Mesenteric fat pad (tissue), 1 donor: ENCODE measurements around the gene PFKM. TPM values are rescaled to one million over a fixed set of nuclear protein-coding genes. Genes with fewer than 3 reads are reported as not detected.
A peak's percentile ranks its signal among the peaks of the same experiment; 100 is the strongest.

Source experiments
- DNase-seq: peaks from one replicate; pipeline ENCODE4 v3.0.0-alpha.2; 2020; ENCODE audit warnings: low spot score
- total RNA-seq: library from RNA; stranded (reverse); fragmentation: NEBNext Ultra II Directional; extraction: Animal tissue kit (Norgen Biotek cat#: 25700); gene quantifications from one replicate; pipeline ENCODE4 v1.2.1, GENCODE V29; 2021
- donor health status: DM: yes; HTN: yes; CAD: no.

Gene PFKM
- total RNA-seq, 1 donor from 2014 or later = 27.5 TPM

DNA sequence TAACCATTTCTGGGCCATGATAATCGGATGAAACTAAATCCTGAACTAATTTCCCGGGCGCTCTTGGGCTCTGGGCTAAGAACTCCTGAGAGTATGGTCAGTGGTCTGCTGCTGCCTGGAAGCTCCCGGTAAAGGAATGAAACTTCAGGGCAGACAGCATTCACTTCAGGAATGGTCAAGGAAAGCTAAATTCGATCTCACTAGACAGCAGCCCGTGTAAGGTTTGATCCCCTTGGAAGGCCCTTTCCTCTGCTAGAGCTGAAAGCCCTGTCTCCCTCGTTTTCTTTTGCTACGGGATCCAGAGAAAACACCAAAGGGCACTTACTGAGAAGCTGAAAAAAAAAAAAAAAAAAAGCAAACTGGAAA is 37.5 kb downstream of the PFKM start:
- DNase-seq = no peak

DNA sequence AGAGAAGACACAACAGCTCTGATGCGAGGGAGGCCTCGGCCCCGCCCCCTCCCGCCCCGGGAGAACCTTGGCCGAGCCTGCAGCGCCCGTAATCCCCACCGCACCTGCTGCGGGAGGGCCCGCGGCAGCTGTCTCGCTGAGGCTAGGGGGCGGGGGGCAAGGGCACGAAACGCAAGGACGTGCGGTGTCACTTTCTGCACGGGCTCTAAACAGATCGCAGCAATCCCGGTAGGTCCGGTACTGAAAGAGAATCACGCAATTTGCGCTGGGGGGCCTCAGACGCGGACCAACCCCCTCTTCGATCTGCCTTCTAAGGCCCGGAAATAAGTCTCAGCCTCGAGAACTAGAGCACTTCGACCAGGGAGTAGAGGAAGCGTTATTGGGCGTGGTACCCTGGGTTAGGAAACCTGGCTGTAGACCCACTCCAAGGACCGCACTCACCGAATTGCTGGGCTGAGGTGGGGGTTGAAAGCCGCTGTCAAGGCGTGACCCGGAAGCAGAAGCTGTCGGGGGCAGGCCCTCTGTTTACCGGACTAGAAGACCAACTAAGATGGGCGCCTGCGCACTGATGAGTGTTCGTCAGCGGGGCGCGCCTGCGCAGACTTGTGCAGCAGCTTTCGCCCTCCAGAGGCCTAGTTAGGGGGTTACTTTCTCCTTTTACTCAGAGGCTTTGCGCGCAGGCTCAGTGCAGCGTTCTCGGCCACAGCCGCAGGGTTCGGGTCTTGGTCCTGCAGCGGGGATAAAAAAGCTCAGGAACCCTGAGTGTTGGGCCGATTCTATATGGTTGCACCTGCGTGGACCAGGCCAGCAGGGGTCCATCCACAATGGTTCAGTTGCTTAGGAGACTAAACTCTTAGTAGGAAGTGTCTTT is 38.1 kb downstream of the PFKM start, which contains the start of gene ASB8:
Gene ASB8 (minus strand): TSS at position 498 of the 871 bp plus-strand sequence. CDS start 4,019 bp downstream, outside the sequence.
- peak; percentile 99 for DNase-seq

DNA sequence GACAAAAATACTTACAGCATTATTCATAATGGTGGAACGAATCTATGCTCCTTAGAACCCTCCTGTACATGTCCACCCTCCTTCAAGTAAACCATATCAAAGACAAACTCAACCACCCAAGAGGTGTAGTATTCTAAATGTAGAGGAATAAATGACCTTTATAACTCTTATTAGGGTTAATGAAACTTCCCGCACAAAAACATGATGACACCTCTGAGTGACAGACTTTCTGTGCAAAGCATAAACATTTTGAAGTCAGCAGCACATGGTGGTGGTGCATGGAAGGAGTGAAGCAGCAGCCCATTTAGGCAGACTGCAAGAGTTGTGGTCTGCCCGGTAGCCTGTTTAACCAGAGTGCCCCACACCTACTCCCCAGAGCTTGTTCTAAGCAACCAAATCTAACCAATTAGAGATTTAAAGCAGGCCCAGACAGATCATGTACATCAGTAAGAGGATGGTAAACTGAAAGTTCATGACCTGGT is 38.8 kb downstream of the PFKM start:
- no peak for DNase-seq

DNA sequence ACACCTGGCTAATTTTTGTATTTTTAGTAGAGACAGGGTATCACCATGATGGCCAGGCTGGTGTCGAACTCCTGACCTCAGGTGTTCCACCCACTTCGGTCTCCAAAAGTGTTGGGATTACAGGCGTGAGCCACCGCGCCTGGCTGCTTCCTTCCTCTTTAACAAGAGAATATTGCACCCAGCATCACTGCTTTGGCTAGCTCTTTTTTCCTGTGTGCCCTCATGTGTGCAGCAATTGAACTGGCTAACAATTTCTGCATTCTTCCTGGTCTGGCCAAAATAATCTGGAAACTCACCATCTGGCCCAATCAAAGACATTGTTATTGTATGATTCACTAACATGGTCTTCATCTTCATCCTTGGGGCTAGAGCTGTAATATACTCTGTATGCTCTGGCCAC is 40.9 kb downstream of the PFKM start:
- DNase-seq = no peak

DNA sequence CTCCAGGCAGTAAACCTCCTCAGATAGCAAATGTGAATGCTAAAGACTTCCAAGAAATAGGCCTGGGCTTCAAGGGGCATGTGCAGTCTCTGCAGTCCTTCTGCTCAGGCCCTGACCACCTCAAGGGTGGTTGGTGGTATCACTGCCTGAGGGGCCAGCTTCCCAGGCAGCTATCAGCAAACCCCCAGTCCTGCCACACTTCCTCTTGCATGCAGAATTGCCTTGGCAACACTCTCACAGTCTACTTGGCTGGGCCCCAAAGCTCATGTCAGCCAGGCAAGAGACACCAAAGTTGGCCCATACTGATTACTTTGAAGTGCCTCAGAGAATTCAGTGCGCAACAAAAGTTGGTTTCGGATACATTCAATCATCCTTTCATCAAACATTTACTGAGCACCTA is 41.6 kb downstream of the PFKM start:
- DNase-seq = no peak

DNA sequence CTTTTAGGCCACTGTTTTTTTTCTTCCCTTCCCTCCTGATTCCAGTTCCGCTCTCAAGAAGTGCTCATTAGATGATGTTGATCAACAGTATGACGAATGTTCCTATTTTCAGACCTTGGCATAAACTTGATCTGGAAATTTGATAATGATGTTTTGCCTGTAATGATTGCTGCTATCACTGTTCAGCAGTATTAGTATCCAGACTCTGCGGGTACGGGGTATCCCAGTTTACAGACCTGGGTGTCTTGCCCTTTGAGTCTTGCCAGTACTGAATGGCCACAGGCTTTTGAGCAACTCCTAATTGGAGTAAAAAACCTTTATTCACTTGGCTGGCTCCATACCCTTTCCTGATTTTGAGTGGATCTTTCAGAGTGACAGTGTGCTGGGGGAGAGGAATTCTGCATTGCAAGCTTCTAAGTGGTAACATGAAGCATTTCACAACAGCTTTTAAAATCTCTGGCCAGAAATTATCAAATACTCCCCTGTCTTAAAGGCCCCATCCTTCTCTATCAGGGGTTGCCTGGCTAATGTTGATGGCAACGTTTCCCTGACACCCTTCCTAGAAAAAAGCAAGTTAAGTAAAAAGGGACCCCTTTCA is 44.1 kb downstream of the PFKM start:
- no peak for DNase-seq

DNA sequence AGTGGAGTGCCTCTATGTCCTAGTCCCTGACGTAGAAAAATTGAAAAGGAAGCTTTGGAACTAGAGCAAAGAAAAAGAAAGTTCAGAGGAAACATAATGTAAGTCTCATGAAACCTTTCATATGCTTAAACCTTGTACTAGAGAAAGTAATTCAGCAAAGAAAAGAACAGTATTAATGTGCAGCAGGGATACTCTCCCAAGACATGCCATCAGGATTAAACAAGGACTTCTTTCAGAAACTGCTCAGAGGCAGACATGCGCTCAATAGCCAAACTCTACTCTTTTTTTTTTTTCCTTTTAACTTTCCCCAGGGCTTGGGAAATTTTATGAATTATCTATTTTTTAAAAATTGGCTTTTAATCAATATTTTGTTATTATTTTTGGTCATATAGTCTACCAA is 45.3 kb downstream of the PFKM start:
- no peak for DNase-seq

DNA sequence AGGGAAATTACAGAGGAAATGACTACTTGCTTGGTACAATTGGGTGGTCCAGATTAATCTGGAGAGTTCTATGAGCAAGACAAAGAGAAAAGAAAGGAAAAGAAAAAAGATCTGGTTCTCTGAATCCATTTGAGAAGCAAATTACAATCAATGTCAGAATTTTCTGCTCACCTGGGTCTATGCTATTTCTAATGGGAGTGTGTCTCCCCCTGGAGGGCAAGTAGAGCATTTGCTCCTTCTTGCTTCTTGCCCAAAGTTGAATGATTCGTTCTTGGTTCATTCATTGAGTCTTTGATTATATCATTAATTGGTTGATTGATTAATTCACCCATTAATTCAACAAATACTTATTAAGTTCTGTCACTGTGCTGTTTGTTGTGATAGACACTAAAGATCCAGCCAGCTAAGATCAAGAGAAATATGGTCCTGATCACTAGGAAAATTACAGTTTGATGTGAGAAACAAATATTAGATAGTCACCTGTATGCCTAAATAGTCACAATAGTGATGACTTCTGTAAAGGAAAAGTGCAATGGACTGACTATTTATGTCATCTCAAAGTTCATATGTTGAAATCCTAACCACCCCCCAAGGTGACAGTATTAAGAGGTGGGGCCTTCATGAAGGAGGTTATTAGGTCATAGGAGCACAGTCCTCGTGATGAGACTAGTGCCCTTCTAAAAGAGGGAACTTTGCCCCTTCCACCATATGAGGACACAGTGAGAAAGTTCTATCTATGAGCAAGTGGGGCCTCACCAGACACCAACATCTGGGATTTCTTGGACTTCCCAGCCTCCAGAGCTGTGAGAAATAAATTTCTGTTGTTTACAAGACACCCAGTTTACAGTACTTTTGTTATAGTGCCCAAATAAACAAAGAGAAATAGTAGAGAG is 46.2 kb downstream of the PFKM start:
- DNase-seq = no peak

DNA sequence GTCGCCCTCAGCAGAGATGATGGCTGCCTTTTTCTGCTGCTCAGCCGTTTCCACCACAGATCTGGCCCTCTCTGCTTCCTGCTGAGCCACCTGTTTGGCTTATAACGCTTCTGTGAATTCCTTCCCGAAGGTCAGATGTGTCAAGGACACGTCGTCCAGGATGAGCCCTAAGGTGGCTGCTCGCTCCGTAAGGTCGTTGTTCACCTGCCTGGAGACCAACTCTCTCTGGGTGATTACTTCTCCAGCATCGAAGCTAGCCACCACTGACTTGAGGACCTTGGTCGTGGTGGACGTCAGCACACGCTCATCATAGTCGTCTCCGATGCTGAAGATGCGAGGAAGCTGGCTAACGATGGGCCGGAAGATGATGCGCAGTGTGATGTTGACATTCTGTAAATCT is 49.8 kb downstream of the PFKM start:
- no peak for DNase-seq

DNA sequence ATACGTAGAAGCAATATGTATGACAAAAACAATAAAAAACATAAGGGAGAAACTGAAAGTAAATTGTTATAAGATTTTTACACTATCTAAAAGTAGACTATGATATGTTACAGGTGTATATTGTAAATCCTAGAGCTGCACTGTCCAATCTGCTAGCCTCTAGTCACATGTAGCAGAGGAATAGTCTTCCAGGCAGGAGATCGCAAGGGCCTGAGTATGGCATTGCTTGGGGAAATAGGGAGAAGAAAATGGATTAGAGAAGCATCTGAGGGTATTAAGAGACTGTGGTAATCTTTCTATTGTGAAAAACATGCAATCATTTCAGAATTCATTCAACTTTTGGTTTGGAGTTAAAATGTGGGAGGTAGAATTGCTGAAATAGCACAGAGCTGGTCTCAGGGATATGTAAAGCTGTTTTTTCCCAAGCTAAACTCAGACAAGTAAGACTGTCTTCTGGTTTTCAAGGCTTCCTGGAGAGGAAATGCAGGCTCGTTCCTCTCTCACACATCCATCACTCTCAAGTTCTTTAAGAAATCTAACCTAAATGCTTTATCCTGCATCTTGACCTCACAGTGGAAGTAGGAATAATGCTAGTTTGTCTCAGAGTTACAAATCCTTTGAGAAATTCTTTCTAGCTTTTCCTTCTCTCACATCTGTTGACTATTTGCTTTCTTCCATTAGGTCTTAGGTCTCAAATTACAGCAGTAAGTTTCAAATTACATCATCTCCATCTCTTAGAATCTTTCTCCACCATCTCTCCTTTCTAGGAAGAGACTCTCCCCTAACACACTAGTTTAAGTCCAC is 56.7 kb downstream of the PFKM start:
- no peak for DNase-seq

DNA sequence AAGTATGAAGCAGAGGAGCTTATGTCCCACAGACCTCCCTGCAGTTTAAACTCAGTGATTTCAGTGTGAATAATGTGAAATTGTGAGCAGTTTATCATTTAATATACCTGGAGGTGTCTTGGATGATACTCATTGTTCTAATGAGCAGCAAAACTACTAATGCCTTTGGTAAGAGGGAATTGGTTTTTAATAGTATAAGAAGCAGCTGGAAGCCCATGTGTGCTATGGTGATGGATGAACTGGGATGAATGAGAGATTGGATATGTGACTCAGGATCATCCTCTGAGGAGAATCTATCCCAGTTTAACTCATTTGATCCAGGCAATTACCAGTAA is 57.2 kb downstream of the PFKM start:
- no peak for DNase-seq

DNA sequence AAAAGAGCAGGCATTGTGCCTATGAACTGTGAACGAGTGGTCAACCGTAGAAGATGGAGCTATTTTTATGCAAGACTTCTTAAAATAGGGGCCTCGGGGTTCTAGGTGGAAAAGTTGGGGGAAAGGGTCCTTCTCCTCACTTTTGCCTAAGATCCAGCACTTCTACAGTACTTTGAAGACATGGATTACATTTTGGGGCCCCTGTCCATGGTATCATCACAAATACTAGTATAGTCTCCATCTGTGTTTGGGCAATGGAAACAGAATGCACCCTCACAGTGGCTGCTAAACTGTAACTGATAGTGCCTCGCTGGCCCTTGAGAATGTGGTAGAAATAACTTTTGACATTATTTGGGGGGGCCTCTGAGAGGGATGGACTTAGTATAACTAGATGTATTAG is 58.8 kb downstream of the PFKM start:
- no peak for DNase-seq

DNA sequence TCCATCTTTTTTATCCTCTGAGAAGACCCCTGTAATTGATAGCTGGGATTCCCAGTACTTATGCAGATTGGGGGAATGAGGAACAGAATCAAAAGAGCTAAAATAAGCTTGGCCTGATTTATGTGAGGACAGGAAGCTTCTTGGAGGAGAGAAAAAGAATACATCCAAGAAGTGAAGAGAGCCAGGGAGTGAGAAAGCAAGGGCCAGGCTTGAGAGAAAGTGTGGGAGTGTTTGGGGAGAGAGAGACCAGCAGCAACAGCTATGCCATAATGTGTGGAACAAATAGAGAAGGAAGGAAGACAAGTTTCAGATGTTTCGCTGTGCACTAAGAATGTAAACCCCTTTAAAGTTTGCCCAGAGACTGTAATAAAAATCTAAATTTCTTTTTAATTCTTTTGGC is 60.3 kb downstream of the PFKM start:
- DNase-seq = no peak

DNA sequence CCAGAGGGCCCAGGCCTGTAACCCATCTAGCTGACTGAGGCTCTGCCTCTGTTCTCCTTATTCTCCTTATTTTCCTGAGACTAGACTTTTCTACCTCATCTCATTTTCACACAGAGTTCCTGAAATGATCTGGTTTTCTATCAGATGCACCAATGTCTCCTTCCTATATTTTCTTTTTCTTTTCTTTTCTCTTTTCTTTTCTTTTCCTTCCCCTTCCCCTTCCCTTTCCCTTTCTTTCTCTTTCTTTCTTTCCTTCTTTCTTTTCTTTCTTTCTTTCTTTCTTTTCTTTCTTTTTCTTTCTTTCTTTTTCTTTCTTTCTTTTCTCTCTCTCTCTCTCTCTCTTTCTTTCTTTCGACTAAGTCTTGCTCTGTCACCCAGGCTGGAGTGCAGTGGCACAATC is 61.3 kb downstream of the PFKM start:
- no peak for DNase-seq

DNA sequence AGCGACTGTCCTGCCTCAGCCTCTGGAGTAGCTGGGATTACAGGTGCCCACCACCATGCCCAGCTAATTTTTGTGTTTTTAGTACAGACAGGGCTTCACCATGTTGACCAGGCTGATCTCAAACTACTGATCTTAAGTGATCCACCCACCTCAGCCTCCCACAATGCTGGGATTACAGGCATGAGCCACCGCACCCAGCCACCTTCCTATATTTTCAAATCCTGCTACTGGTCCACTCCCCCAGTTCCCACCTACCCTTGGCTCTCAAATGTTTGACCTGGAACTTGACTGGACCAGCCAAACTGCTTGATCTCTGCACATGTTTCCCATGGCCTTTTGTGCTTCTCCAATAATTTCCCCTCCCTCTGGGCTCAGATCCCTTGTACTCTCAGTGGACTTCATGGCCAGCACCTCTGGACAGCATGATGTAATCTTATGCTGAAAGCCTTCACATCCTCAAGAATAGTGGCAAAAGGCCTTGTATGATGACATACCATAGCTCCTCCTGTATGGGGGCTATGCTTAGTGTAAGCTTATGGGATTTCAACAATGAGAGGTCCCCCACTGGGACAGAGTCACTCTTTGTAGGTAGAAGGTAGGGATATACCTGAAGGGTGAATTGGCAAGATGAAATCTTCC is 61.8 kb downstream of the PFKM start:
- DNase-seq = no peak

DNA sequence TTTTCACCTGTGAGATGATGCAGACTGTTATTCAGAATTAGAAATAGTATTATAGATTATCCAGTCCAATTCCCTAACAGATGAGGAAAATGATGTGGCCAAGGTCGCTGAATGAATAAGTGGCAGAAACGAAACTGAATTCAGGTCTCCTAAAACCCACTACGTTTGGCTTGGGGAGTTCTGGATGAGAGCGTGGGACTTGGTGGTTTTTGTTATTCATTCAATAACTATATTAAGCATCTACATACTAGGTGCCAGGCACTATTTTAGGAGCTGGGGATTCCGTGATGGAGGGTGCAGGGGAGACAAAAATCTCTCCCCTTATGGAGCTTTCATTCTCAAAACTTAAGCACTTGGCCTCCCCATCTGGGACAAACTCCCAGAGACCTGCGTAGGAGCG is 63.5 kb downstream of the PFKM start:
- no peak for DNase-seq

DNA sequence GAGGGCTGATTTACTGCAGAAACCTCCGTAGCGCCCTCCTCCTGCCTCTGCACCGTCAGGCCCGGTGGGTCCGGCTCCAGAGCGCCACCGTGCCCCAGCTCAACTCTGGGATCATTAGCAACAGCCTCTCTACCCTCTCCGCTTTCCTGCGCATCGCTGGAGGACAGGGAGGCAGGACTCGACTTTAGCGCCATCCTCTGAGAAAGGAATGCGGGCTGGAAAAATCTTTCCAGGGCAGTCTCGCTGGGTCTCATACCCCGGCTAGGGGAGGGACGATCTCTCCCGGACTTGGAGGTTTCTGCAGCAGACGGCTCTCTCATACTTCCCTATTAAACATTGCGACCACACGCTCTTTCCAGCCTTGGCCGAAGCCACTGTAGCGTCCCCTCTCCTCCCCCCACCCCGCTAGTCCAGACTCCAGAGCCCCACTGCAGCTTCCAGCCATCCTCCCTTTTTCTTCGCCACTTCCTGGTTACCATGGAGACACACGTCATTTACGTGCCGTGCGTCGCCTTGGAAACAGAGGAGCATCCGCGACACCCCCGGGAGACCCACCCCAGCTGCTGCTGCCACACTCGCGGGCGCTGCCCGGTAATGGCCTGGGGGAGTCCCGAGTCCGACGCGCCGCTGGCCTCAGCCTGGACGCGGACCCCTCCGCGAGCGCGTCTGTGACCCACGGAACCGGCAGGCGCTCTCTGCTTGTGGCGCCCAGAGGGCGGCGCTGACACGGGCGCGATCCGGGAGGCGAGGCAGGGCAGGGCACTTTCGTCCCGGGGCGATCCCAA is 64.1 kb downstream of the PFKM start, which contains the start of gene CCDC184:
Gene CCDC184 (plus strand): TSS at position 554 of the 785 bp plus-strand sequence. CDS start 479 bp downstream, outside the sequence.
- DNase-seq = no peak

DNA sequence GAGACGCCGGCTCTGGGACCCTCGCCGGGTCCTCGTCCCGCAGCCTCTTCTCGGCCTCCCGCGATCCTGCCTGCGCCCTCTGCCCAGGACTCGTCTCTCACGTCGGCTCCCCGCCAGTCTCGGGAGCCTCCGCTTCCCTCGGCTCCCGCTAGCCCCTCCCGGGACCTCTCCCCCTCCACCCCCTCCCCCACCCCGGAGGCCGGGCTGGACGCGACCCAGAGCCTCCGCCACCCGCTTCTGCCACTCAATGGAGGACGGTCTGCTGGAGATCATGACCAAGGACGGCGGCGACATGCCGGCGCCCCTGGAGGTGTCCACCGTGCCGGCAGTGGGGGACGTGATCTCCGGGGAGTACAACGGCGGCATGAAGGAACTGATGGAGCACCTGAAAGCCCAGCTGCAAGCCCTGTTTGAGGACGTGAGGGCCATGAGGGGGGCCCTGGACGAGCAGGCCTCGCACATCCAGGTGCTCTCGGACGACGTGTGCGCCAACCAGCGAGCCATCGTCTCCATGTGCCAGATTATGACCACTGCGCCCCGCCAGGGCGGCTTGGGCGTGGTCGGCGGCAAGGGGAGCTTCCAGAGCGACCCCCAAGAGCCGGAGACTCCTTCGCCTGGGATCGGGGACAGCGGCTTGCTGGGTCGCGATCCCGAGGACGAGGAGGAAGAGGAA is 64.8 kb downstream of the PFKM start:
- no peak for DNase-seq

DNA sequence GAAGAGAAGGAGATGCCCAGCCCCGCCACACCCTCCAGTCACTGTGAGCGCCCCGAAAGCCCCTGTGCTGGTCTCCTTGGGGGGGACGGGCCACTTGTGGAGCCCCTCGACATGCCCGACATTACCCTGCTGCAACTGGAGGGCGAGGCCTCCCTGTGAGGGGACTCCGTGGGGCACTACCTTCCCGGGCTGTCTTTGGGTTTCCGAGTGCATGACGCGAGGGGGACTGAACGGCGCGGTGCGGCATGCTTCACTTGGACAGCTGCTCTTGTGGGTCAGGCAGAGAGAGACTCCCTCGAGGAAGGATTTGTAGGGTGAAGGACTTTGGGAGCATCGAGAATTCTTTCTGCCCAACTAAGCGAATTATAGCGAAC is 65.4 kb downstream of the PFKM start:
- no peak for DNase-seq
